PC-9 (cell line): Measurements from ENCODE around the gene ZNF275. TPM values are rescaled to one million over a fixed set of nuclear protein-coding genes. Genes with fewer than 3 reads are reported as not detected.

ENCODE experiments used
- BruUV-seq: library from RNA; stranded (reverse); fragments of 400-500 nt; replicated peaks from 2 replicates; lab custom pipeline; 2021; lab: Mats Ljungman, UMichigan
- CTCF ChIA-PET: fragments of 300-600 bp; sonication (Branson Sonifier 250); formaldehyde crosslinking; loops from one replicate; lab custom pipeline; 2022; ENCODE audit warnings: antibody characterized with exemption; lab: Charles Lee
- POLR2A ChIA-PET: fragments of 300-600 bp; sonication (Branson Sonifier 250); formaldehyde crosslinking; loops from one replicate; lab custom pipeline; 2022; ENCODE audit warnings: antibody characterized with exemption; ENCODE audit not compliant: unreplicated experiment; lab: Charles Lee
- DNase-seq, 2 experiments: peaks; one replicate each; pipeline versions ENCODE4 v3.0.0 to v3.0.0-alpha.2; 2015 to 2022; ENCODE audit warnings: mixed read lengths in 1 of 2
- H2AFZ ChIP-seq: fragments of 200-600 bp; sonication (generic); 2 replicates; pipeline ENCODE4 v1.8.1; 2017; ENCODE audit warnings: antibody characterized with exemption
- H3F3A ChIP-seq: fragments of 200-600 bp; sonication (generic); 2 replicates; pipeline ENCODE4 v1.8.1; 2017; ENCODE audit warnings: antibody characterized with exemption, mild to moderate bottlenecking, low read depth; ENCODE audit not compliant: insufficient read depth
- H3K27ac ChIP-seq: fragments of 200-600 bp; sonication (generic); 2 replicates; pipeline ENCODE4 v1.6.1; 2016; ENCODE audit warnings: mixed run types
- H3K27me3 ChIP-seq: fragments of 200-600 bp; sonication (generic); 2 replicates; pipeline ENCODE4 v1.6.1; 2016; ENCODE audit warnings: low read depth, mixed run types; ENCODE audit not compliant: insufficient read depth
- H3K36me3 ChIP-seq: fragments of 200-600 bp; sonication (generic); 2 replicates; pipeline ENCODE4 v1.6.1; 2016; ENCODE audit warnings: low read depth, mixed run types
- H3K4me1 ChIP-seq: fragments of 200-600 bp; sonication (generic); replicated peaks from 2 replicates; pipeline ENCODE4 v1.6.1; 2016; ENCODE audit warnings: mixed run types; ENCODE audit not compliant: insufficient read depth
- H3K4me2 ChIP-seq: fragments of 200-600 bp; sonication (generic); 2 replicates; pipeline ENCODE4 v1.6.1; 2017; ENCODE audit warnings: mixed run types
- H3K4me3 ChIP-seq: fragments of 200-600 bp; sonication (generic); 2 replicates; pipeline ENCODE4 v1.6.1; 2016; ENCODE audit warnings: mixed run types
- H3K79me2 ChIP-seq: fragments of 200-600 bp; sonication (generic); 2 replicates; pipeline ENCODE4 v1.6.1; 2017; ENCODE audit warnings: low read depth, mixed run types
- H3K9me2 ChIP-seq: fragments of 200-600 bp; sonication (generic); 2 replicates; pipeline ENCODE4 v1.8.1; 2017; ENCODE audit warnings: mild to moderate bottlenecking; ENCODE audit not compliant: insufficient read depth
- H3K9me3 ChIP-seq: fragments of 200-600 bp; sonication (generic); 2 replicates; pipeline ENCODE4 v1.8.1; 2016; ENCODE audit warnings: low read depth; ENCODE audit not compliant: insufficient read depth
- H4K20me1 ChIP-seq: fragments of 200-600 bp; sonication (generic); 2 replicates; pipeline ENCODE4 v1.8.1; 2017; ENCODE audit not compliant: insufficient read depth
- CTCF ChIP-seq: fragments of 200-600 bp; sonication (generic); conservative IDR thresholded peaks from 2 replicates; pipeline ENCODE4 v1.6.1; 2017; ENCODE audit warnings: mixed run types, antibody characterized with exemption, mild to moderate bottlenecking, moderate library complexity
- EZH2 ChIP-seq: fragments of 200-600 bp; sonication (generic); IDR thresholded peaks from 2 replicates; pipeline ENCODE4 v1.8.0; 2017; ENCODE audit warnings: antibody characterized with exemption, low read depth
- intact Hi-C: fragments of 100-400 bp; cut with micrococcal nuclease; formaldehyde crosslinking; loops from one replicate; pipeline ENCODE4 v1.10.0; 2022; ENCODE audit not compliant: unreplicated experiment
- total RNA-seq: library from RNA; stranded (reverse); gene quantifications from 2 replicates; pipeline ENCODE4 v1.2.3, GENCODE V29; 2021

Gene ZNF275
- total RNA-seq, 1 experiment from 2014 or later, result 7.1 TPM

DNA sequence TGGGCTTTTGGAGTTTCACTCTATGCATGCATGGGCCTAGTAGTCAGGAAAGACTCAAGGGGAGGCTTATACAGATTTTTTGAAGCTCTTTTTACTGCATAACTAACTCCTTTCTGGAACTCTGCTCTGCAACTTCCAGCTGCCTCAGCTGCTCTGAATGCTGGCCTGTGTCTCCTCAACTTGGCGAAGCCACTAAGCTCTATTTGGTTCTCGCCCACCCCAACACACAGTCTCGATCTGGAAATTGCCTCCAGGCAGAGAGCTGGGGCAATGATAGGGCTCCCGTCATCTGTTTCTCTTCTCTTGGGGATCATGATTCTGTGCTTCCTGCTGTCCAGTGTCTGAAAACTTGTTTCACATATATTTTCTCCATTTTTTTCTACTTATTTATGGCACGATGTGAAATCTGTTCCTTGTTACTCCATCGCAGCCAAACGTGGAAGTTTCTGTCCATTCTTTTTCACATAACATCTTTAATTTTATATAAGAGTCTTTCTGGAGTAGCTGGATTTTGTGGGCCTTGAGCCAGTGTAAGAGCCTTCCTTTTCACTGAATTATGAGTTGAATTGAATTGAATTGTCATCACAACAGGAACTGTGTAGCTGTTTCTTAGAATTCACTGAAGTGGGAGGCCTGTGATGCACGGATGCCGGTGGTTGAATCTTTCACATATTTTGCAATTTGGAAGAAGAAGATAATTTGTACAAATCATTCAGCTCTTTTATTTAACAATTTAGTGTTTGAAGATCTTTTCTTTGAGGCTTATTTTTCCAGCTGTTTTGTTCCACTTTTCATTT, 9.0 kb downstream of the ZNF275 start:
- TF ChIP-seq CTCF (no peak), EZH2 (no peak)
- no peak for DNase-seq
- intact Hi-C loops, result no loop called here
- Histone ChIP-seq H3K4me2 (no peak overlapping the region), H3K79me2 (no peaks in the 10 kb centered on the region), H3K4me1 (no peaks in the 10 kb centered on the region), H3K27ac (no peak overlapping the region), H4K20me1 (no peaks in the 10 kb centered on the region), H3K4me3 (no peak overlapping the region), H3K9me3 (no peaks in the 10 kb centered on the region), H3K36me3 (no peaks in the 10 kb centered on the region), H3K9me2 (no peaks in the 10 kb centered on the region), H2AFZ (no peak overlapping the region), H3F3A (no peaks in the 10 kb centered on the region), H3K27me3 (no peaks in the 10 kb centered on the region)
- BruUV-seq, result no TSS peak
- CTCF ChIA-PET, result no interaction called here
- POLR2A ChIA-PET, result no interaction called here

DNA sequence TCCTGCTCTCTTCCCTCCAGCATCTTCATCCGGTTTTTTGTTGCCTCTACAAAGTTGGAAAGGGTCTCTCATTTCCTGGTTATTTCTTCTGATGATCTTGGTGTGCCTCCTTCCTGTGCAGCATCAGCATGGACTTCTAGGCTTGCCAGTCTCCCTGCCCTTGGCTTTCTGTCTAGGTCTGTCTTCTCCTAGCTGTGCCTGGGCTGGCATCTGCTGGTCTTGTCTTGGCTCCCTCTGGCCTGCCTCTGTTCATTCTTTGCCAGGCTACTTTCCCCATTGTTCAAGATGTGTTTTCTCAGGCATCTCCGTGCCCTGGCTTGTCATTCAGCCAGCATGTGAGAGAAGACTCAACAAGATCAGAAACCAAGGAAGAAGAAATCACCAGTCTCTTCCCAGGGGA, 9.7 kb downstream of the ZNF275 start:
- no peak for DNase-seq
- H3K79me2 ChIP-seq, result no peaks in the 10 kb centered on the region
- no peaks in the 10 kb centered on the region for H3K27me3 ChIP-seq
- POLR2A ChIA-PET, result no interaction called here
- no TSS peak for BruUV-seq
- H4K20me1 ChIP-seq, result no peaks in the 10 kb centered on the region
- no peak for TF ChIP-seq CTCF
- CTCF ChIA-PET, result no interaction called here
- H3K27ac ChIP-seq, result no peak overlapping the region
- H3K4me2 ChIP-seq, result no peak overlapping the region
- no peaks in the 10 kb centered on the region for H3K9me2 ChIP-seq
- H3K9me3 ChIP-seq, result no peaks in the 10 kb centered on the region
- no peaks in the 10 kb centered on the region for H3K36me3 ChIP-seq
- no peak overlapping the region for H2AFZ ChIP-seq
- no peaks in the 10 kb centered on the region for H3F3A ChIP-seq
- no peaks in the 10 kb centered on the region for H3K4me1 ChIP-seq
- intact Hi-C loops, result no loop called here
- no peak overlapping the region for H3K4me3 ChIP-seq

DNA sequence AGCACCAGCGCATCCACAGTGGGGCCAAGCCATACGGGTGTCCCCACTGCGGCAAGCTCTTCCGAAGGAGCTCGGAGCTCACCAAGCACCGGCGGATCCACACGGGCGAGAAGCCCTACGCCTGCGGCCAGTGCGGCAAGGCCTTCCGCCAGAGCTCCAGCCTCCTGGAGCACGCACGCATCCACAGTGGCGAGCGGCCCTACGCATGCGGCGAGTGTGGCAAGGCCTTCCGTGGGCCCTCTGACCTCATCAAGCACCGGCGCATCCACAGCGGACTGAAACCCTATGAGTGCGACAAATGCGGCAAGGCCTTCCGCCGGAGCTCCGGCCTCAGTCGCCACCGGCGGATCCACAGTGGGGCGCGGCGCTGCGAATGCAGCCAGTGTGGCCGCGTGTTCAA, 13.6 kb downstream of the ZNF275 start:
- CTCF ChIA-PET, result no interaction called here
- no TSS peak for BruUV-seq

More for the DNA sequence above, 13.6 kb downstream of the ZNF275 start:
- Histone ChIP-seq H3F3A (no peaks in the 10 kb centered on the region), H3K4me3 (no peak overlapping the region), H3K27ac (no peak overlapping the region), H3K36me3 (no peaks in the 10 kb centered on the region), H2AFZ (no peak overlapping the region), H4K20me1 (no peaks in the 10 kb centered on the region), H3K9me3 (no peaks in the 10 kb centered on the region), H3K27me3 (no peaks in the 10 kb centered on the region), H3K9me2 (no peaks in the 10 kb centered on the region), H3K4me2 (no peak overlapping the region), H3K79me2 (no peaks in the 10 kb centered on the region), H3K4me1 (no peaks in the 10 kb centered on the region)
- intact Hi-C loops, result no loop called here
- TF ChIP-seq CTCF, result no peak
- TF ChIP-seq EZH2, result no peak
- POLR2A ChIA-PET, result no interaction called here
- DNase-seq, result no peak
